CD4-positive, alpha-beta T cell treated with Interleukin-4 for 4 hours (primary cell): ENCODE measurements around the gene ALX1.

Experiments used
- DNase-seq: peaks from one replicate; pipeline ENCODE4 v3.0.0-alpha.2; 2020

ALX1 gene

GRCh38 chr12:85280165-85280983 is at the start of gene ALX1:
Gene ALX1, plus strand, starts transcription at chr12:85280220. Its CDS starts 42 bp downstream, at chr12:85280262.
- no peak for DNase-seq

GRCh38 chr12:85237327-85237726 is 42.7 kb upstream of the ALX1 start:
- DNase-seq = no peak

- no peak for DNase-seq
Measured at GRCh38 chr12:85244561-85244960, 35.5 kb upstream of the ALX1 start.

- no peak for DNase-seq
Measured at GRCh38 chr12:85253853-85254252, 26.2 kb upstream of the ALX1 start.

GRCh38 chr12:85257671-85258070 is 22.3 kb upstream of the ALX1 start:
- no peak for DNase-seq

GRCh38 chr12:85260447-85260846 is 19.6 kb upstream of the ALX1 start:
- DNase-seq = no peak

GRCh38 chr12:85260896-85261295 is 19.1 kb upstream of the ALX1 start:
- no peak for DNase-seq

- no peak for DNase-seq
Measured at GRCh38 chr12:85266356-85266755, 13.7 kb upstream of the ALX1 start.

GRCh38 chr12:85273381-85274314 is 6.4 kb upstream of the ALX1 start:
- no peak for DNase-seq

- DNase-seq = no peak
Measured at GRCh38 chr12:85274315-85274651, 5.7 kb upstream of the ALX1 start.

GRCh38 chr12:85275374-85275773 is 4.6 kb upstream of the ALX1 start:
- no peak for DNase-seq

- DNase-seq = no peak
Measured at GRCh38 chr12:85277191-85277590, 2.8 kb upstream of the ALX1 start.

GRCh38 chr12:85277900-85278597 is 2.0 kb upstream of the ALX1 start:
- DNase-seq = no peak

GRCh38 chr12:85278598-85279448 is 1.2 kb upstream of the ALX1 start:
- no peak for DNase-seq

- no peak for DNase-seq
Measured at GRCh38 chr12:85279449-85280164, 413 bp upstream of the ALX1 start.

GRCh38 chr12:85280984-85281630 is 1.1 kb downstream of the ALX1 start:
- no peak for DNase-seq

GRCh38 chr12:85281636-85282312 is 1.8 kb downstream of the ALX1 start:
- no peak for DNase-seq

- no peak for DNase-seq
Measured at GRCh38 chr12:85283560-85283959, 3.5 kb downstream of the ALX1 start.

GRCh38 chr12:85296362-85296761 is 16.3 kb downstream of the ALX1 start:
- no peak for DNase-seq

GRCh38 chr12:85299053-85299452 is 19.0 kb downstream of the ALX1 start:
- DNase-seq = no peak

GRCh38 chr12:85301051-85301450 is 21.0 kb downstream of the ALX1 start:
- DNase-seq = no peak
